GM23338 (cell line): Measurements from ENCODE around the gene SLC36A2.

ENCODE experiments used
- CREB1 ChIP-seq: fragments of 250-450 bp; sonication (Bioruptor Pico); IDR thresholded peaks from 2 replicates; pipeline ENCODE4 v1.5.0; 2020; ENCODE audit warnings: low read depth, mild to moderate bottlenecking, moderate library complexity
- CTCF ChIP-seq, 2 experiments: fragments of 200-600 bp in 1 of 2; sonication (generic) in 1 of 2; conservative IDR thresholded peaks; 2 replicates each; pipeline versions ENCODE4 v1.5.1 to v1.6.1; 2016 to 2017; ENCODE audit warnings: antibody characterized with exemption in 2 of 2, low read depth in 2 of 2, mild to moderate bottlenecking in 2 of 2, moderate library complexity in 1 of 2
- ETS1 ChIP-seq: IDR thresholded peaks from 2 replicates; pipeline ENCODE4 v1.6.1; 2016; ENCODE audit warnings: antibody characterized with exemption
- EZH2 ChIP-seq: fragments of 200-600 bp; sonication (generic); IDR thresholded peaks from one replicate; pipeline ENCODE4 v1.8.0; 2017; ENCODE audit warnings: antibody characterized with exemption, mild to moderate bottlenecking, low read depth; ENCODE audit not compliant: unreplicated experiment
- EZH2phosphoT487 ChIP-seq: fragments of 200-600 bp; sonication (generic); IDR thresholded peaks from one replicate; pipeline ENCODE4 v1.8.1; 2018; ENCODE audit warnings: antibody characterized with exemption; ENCODE audit not compliant: unreplicated experiment
- JUNB ChIP-seq: IDR thresholded peaks from one replicate; pipeline ENCODE4 v1.6.1; 2016; ENCODE audit warnings: antibody characterized with exemption; ENCODE audit not compliant: unreplicated experiment
- POLR2AphosphoS5 ChIP-seq: IDR thresholded peaks from 2 replicates; pipeline ENCODE4 v1.6.1; 2016; ENCODE audit warnings: antibody characterized with exemption, low read depth
- REST ChIP-seq: IDR thresholded peaks from one replicate; pipeline ENCODE4 v1.6.1; 2018; ENCODE audit warnings: antibody characterized with exemption; ENCODE audit not compliant: unreplicated experiment
- STAT1 ChIP-seq: IDR thresholded peaks from one replicate; pipeline ENCODE4 v1.6.1; 2016; ENCODE audit warnings: antibody characterized with exemption; ENCODE audit not compliant: unreplicated experiment
- ZNF331 ChIP-seq: fragments of 250-450 bp; sonication (Bioruptor Pico); IDR thresholded peaks from 2 replicates; pipeline ENCODE4 v1.5.0; 2020; ENCODE audit warnings: low read depth, mild to moderate bottlenecking, moderate library complexity

GRCh38 chr5:151275803-151276202, 71.6 kb downstream of the SLC36A2 start:
- TF ChIP-seq CTCF (conservative IDR thresholded peaks at IDR 0.05; ENCODE audit: low read depth in 2 of 2), result no peak
- TF ChIP-seq ZNF331 (CRISPR knock-in tag), result no peak
- TF ChIP-seq JUNB, result no peak
- TF ChIP-seq EZH2, result no peak
- TF ChIP-seq POLR2AphosphoS5, result no peak
- TF ChIP-seq REST, result no peak
- no peak for TF ChIP-seq CREB1
- no peak for TF ChIP-seq STAT1
- no peak for TF ChIP-seq EZH2phosphoT487
- TF ChIP-seq ETS1, result no peak
